ENCODE results near the gene LSM7. TPM values are rescaled to one million over a fixed set of nuclear protein-coding genes. Genes with fewer than 3 reads are reported as not detected.
A peak's percentile ranks its signal among the peaks of the same experiment; 100 is the strongest.

The LSM7 gene
- total RNA-seq, 2 donors from 2014 or later: 71.5 to 72.2 TPM

DNA sequence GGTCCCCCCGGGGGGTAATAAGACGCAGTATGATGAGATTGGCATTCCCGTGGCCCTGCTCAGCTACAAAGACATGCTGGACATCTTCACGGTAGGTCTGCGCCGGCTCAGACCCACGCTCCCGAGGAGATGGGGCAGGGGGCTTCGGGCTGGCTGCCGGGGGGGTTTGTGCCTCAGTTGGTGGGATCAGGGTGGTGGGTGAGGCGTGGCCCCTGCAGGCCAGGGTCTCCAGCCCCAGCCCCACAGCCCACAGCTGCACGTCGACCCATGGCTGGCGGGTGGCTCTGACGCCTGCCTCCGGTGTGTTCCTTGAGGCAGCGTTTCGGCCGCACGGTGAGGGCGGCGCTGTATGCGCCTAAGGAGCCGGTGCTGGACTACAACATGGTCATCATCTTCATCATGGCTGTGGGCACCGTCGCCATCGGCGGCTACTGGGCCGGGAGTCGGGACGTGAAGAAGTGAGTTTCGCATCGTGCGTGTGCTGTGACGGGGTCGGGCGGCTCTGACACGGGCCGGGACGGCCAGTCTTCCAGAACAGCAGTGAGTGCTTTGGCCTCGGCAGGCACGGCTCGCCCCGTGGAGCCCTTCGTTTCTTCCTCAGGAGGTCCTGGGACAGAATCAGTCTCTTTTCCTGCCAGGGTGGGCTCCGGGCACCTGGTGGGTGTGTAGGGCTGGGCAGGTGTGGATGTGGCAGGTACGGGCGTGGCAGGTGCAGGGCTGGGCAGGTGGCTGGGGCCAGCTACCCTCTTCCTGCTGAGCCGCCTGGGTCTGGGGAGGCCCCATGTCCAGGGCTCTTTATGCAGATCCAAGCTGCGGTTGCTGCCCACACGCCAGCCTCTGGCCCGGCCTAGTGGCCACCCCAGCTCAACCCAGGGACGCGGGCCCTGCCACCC lies 10.6 kb upstream of the LSM7 start:
- ATAC-seq: no peak
- H3K27ac Mint-ChIP-seq: no peak overlapping the region
- no peaks in the 10 kb centered on the region for H3K27me3 Mint-ChIP-seq
- no peaks in the 10 kb centered on the region for H3K9me3 ChIP-seq (ENCODE audit: control insufficient read depth, low read length, poor library complexity, severe bottlenecking)
- peaks cover 10% of the 10 kb centered on the region for H3K4me1 Mint-ChIP-seq
- no peak for DNase-seq
- H3K4me3 Mint-ChIP-seq: no peak overlapping the region
- no peaks in the 10 kb centered on the region for H3K36me3 Mint-ChIP-seq (ENCODE audit: low read depth)

DNA sequence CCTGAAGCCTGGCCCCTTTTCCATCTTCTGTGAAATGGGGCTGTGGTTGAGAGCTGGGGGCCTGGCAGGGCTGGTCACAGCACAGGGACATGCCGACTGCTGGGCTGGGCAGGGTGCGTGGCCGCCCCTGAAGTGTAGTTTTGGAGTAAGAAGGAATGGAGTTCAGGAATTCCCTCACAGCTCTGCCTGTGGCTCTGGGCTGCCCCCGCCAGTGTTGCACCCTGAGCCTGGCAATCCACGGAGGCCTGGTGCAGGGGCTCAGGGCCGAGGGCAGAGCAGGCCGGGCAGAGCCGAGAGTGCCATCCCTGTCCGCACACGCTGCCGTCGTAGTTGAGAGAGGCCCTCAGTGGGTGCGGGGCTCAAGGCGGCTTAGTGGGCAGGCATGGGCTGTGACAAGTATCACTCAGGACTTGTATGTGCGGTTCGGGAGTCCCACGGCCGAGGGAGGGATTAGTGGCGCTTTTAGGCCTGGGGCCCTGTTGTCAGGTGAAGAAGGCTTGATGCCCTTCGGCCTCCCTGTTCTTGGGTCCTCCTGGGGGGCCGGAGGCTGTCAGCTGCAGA lies 9.7 kb upstream of the LSM7 start:
- Mint-ChIP-seq H3K4me1 (peaks cover 13% of the 10 kb centered on the region), H3K36me3 (ENCODE audit: low read depth) (no peaks in the 10 kb centered on the region), H3K4me3 (no peak overlapping the region), H3K27ac (no peak overlapping the region), H3K27me3 (no peaks in the 10 kb centered on the region)
- DNase-seq (no peak), ATAC-seq (no peak)
- no peaks in the 10 kb centered on the region for H3K9me3 ChIP-seq (ENCODE audit: control insufficient read depth, low read length, poor library complexity, severe bottlenecking)

DNA sequence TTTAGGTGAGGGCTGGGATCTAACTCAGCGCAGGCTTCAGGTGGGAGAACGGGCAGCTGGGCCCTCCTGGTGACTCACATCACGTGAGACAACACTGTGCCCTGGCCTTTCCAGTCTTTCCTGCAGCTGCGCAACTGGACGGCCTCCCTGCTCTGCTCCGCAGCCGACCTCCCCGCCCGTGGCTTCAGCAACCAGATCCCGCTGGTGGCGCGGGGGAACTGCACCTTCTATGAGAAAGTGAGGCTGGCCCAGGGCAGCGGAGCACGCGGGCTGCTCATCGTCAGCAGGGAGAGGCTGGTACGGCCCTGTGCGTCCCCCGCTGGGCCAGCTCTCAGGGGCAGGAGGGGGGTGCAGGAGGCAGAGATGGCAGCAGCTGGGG lies 8.9 kb upstream of the LSM7 start:
- ATAC-seq: no peak
- peaks cover 13% of the 10 kb centered on the region for H3K4me1 Mint-ChIP-seq
- no peaks in the 10 kb centered on the region for H3K36me3 Mint-ChIP-seq (ENCODE audit: low read depth)
- H3K27me3 Mint-ChIP-seq: no peaks in the 10 kb centered on the region
- DNase-seq: no peak
- H3K9me3 ChIP-seq (ENCODE audit: control insufficient read depth, low read length, poor library complexity, severe bottlenecking): no peaks in the 10 kb centered on the region
- no peak overlapping the region for H3K27ac Mint-ChIP-seq
- H3K4me3 Mint-ChIP-seq: no peak overlapping the region

DNA sequence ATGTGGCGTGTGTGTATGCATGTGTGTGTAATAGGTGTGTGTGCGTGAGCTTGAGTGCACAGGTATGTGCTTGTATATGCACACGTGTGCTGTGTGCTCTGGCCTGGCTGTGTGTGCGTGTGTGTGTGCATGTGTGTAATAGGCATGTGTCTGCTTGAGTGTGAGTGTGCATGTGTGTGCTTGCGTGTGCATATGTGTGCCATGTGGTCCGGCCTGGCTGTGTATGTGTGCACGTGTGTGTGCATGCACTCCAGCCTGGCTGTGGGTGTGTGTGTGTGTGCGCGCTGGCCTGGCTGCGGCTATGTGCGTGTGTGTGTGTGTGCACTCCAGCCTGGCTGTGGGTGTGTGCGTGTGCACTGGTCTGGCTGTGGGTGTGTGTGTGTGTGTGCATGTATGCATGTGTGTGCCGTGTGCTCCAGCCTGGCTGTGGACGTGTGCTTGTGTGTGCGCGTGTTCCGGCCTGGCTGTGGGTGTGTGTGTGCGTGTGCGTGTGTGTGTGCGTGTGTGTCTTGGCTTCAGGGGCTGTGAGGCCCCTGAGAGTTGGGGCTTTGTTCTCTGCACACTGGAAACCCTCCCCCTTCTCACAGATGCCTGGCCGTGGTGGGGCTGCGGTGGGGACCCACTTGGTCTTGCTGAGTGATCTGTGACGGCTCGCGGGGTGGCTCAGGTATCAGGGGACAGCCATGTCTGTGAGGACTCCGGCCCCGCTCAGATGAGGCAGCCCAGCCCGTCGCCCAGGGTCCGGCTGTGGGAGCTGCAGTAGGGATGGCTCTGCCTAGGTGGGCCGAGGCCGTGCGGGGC lies 8.3 kb upstream of the LSM7 start:
- no peak for ATAC-seq
- DNase-seq: no peak
- Mint-ChIP-seq H3K27ac (no peak overlapping the region), H3K4me1 (peaks cover 13% of the 10 kb centered on the region), H3K36me3 (ENCODE audit: low read depth) (no peaks in the 10 kb centered on the region), H3K27me3 (no peaks in the 10 kb centered on the region), H3K4me3 (no peak overlapping the region)
- no peaks in the 10 kb centered on the region for H3K9me3 ChIP-seq (ENCODE audit: control insufficient read depth, low read length, poor library complexity, severe bottlenecking)

DNA sequence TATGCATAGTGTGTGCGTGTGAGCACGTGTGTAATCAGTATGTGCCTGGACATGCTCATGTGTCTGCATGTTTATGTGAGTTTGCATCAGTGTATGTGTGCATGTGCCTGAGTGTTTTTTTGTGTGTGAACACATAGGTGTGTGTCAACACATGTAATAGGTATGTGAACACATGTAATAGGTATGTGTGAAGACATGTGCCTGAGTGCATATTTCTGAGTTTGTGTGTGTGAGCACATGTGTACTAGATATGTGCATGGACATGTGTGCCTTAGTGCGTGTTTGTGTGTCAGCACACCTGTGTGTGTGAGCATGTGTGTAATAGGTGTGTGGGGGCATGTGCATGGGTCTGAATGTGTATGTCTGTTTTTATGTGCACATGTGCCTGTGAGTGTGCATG lies 7.5 kb upstream of the LSM7 start:
- Mint-ChIP-seq H3K27ac (no peak overlapping the region), H3K36me3 (ENCODE audit: low read depth) (no peaks in the 10 kb centered on the region), H3K4me1 (peaks cover 13% of the 10 kb centered on the region), H3K27me3 (no peaks in the 10 kb centered on the region), H3K4me3 (no peak overlapping the region)
- no peaks in the 10 kb centered on the region for H3K9me3 ChIP-seq (ENCODE audit: control insufficient read depth, low read length, poor library complexity, severe bottlenecking)
- DNase-seq: no peak
- no peak for ATAC-seq

DNA sequence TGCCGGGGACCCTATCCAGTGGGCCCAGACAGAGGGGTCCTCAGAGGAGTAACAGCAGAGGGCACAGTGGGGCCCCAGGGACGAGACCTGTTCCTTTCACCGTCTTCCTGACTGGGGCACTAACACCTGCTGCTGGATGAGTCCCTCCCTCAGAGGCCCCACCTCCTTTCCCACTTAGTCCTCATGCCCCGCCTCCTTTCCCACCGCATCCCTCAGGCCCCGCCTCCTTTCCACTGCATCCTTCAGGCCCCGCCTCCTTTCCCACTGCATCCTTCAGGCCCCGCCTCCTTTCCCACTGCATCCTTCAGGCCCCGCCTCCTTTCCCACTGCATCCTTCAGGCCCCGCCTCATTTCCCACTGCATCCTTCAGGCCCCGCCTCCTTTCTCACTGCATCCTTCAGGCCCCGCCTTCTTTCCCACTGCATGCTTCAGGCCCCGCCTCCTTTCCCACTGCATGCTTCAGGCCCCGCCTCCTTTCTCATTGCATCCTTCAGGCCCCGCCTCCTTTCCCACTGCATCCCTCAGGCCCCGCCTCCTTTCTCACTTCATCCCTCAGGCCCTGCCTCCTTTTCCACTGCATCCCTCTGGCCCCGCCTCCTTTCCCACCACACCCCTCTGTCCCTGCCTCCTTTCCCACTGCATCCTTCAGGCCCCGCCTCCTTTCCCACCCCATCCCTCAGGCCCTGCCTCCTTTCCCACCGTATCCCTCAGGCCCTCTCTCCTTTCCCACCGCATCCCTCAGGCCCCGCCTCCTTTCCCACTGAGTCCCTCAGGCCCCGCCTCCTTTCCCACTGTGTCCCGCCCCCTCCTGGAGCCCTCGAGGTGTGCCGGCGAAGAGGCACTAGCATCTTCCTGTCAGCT lies 6.8 kb upstream of the LSM7 start:
- Mint-ChIP-seq H3K36me3 (ENCODE audit: low read depth) (no peaks in the 10 kb centered on the region), H3K27ac (peak overlapping the region; percentile 53), H3K27me3 (no peaks in the 10 kb centered on the region), H3K4me3 (no peak overlapping the region), H3K4me1 (peaks cover 17% of the 10 kb centered on the region)
- no peaks in the 10 kb centered on the region for H3K9me3 ChIP-seq (ENCODE audit: control insufficient read depth, low read length, poor library complexity, severe bottlenecking)
- DNase-seq (no peak), ATAC-seq (no peak)

DNA sequence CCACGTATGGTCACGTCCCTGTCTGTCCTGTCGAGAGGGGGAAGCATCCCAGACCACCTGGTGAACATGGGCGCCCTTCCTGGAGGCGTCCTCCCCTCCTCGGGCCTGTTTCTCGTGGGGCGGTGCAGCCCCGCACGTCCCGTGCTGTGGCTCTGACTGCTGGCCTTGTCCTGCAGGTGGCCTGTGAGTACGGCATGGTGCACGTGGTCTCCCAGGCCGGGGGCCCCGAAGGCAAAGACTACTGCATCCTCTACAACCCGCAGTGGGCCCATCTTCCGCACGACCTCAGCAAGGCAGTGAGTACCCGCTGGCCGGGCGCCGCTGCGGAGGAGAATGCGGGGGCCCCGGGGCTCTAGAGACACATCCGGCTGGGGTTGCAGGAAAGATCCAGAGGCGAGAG lies 6.0 kb upstream of the LSM7 start:
- Mint-ChIP-seq H3K36me3 (ENCODE audit: low read depth) (no peaks in the 10 kb centered on the region), H3K27me3 (no peaks in the 10 kb centered on the region), H3K4me1 (peaks cover 23% of the 10 kb centered on the region), H3K27ac (no peak overlapping the region), H3K4me3 (no peak overlapping the region)
- no peaks in the 10 kb centered on the region for H3K9me3 ChIP-seq (ENCODE audit: control insufficient read depth, low read length, poor library complexity, severe bottlenecking)
- no peak for ATAC-seq
- no peak for DNase-seq

DNA sequence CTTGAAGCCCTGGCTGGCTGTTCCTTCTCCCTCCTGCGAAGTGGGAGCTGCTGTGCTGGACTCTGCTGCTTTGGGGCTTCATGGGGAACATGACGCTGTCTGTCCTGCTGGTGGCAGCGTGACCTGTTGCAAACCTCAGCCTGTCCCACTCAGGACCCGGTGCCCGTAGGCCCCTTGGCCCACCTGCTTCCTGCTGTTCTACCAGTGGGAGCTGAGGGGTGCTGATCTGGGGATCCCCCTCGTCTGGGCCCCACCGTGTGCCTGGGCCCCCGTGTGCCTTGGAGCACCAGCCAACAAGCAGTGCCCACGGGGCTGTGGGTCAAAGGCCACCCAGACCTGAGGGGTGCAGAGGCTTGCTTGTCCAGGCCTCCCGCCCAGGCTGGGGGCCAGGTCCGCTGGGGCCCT lies 5.4 kb upstream of the LSM7 start:
- H3K9me3 ChIP-seq (ENCODE audit: control insufficient read depth, low read length, poor library complexity, severe bottlenecking): no peaks in the 10 kb centered on the region
- Mint-ChIP-seq H3K4me1 (peaks cover 27% of the 10 kb centered on the region), H3K4me3 (no peak overlapping the region), H3K36me3 (ENCODE audit: low read depth) (no peaks in the 10 kb centered on the region), H3K27me3 (no peaks in the 10 kb centered on the region), H3K27ac (no peak overlapping the region)
- no peak for DNase-seq
- no peak for ATAC-seq

DNA sequence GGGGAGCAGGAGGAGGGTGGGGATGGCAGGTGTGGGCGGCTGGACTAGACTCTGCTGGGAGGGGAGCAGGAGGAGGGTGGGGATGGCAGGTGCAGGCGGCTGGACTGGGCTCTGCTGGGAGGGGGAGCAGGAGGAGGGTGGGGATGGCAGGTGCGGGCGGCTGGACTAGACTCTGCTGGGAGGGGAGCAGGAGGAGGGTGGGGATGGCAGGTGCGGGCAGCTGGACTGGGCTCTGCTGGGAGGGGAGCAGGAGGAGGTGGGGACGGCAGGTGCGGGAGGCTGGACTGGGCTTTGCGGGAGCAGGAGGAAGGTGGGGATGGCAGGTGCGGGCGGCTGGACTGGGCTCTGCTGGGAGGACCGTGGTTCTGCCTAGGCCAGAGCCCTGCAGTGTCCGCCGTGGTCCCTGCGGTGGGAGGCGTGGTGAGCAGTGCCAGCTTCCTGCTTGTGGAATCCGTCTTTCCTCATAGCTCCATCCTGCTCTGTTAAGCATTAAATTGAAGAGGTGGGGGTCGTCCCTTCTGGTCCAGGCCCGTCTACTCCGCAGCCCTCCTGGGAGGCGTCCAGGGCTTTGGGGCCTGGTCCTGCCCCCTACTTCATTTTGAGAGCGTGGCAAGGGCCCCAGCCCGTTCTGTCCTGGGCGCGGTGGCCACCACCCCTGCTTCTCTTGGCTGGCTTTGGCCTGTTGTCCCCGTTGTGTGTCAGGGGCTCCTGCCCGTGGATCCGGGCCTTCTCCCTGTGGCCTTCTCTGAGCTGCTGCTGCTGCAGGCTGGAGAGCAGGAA lies 4.8 kb upstream of the LSM7 start:
- peaks cover 30% of the 10 kb centered on the region for H3K4me1 Mint-ChIP-seq

DNA sequence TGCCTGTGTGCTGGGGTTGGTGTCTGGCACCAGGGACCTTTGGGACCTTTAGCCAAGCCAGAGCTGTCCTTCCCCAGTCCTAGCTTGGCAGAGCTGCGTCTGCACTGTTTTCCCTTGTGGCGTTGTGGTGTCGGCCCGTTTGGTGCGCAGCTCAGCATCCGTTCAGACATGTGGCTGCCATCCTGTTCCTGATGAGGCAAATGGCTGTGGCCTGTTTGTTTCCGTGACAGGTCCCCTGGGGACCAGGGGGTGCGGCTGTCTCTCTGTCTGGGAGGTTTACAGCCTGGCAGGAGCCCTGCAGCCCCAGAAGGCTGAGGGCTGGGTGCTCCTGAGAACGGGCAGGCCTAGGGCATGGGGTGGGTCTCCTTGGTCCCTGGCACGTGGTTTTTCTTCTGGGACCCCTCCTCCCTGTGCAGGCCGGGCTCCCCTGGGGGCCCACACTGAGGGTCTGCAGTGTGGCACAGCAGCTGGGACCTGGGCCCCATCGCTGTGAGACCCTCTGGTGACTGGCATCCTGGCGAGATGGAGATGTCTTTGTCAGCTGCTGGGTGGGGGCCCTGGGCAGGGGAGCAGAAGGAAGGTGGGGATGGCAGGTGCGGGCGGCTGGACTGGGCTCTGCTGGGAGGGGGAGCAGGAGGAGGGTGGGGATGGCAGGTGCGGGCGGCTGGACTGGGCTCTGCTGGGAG lies 4.1 kb upstream of the LSM7 start:
- H3K4me3 Mint-ChIP-seq: peak overlapping the region; percentile 39
- H3K9me3 ChIP-seq (ENCODE audit: control insufficient read depth, low read length, poor library complexity, severe bottlenecking): no peaks in the 10 kb centered on the region
- H3K27me3 Mint-ChIP-seq: no peaks in the 10 kb centered on the region
- DNase-seq: no peak
- H3K4me1 Mint-ChIP-seq: peaks cover 35% of the 10 kb centered on the region
- ATAC-seq: peak; percentile 52
- H3K27ac Mint-ChIP-seq: peak overlapping the region; percentile 80
- peaks cover 2% of the 10 kb centered on the region for H3K36me3 Mint-ChIP-seq (ENCODE audit: low read depth)

More for the DNA sequence above, 4.8 kb upstream of the LSM7 start:
- no peaks in the 10 kb centered on the region for H3K27me3 Mint-ChIP-seq
- peaks cover 2% of the 10 kb centered on the region for H3K36me3 Mint-ChIP-seq (ENCODE audit: low read depth)
- no peak overlapping the region for H3K27ac Mint-ChIP-seq
- ATAC-seq: no peak
- no peak overlapping the region for H3K4me3 Mint-ChIP-seq
- DNase-seq: no peak
- no peaks in the 10 kb centered on the region for H3K9me3 ChIP-seq (ENCODE audit: control insufficient read depth, low read length, poor library complexity, severe bottlenecking)

DNA sequence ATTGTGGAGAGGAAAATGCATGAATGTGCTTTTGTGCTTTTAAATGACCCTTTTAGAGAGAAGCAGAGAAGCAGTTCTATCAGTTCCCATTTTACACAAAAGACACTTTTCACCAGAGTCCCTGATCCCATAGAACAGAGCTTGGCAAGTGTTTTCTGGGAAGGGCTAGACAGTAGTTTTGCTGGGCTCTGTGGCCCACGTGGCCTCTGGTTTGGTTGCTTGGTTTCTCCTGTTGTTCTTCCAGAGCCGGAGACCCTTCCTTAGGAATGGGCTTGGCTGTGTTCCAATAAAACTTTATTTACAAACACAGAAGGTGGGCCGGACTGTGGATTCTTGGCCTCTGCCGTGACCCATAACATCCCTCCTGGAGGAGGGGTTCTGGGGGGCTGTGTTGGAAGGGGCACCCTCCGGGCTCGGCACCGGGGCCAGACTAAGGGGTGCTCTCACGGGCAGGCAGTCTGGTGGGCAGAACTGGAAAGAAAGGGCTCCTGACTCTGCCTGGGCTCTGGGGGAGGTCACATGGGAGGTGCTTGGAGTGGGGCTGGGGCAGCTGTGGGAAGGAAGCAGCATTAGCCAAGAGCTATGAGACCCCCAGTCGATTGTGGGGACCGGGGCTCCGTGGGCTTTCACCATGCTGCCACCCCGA lies 3.3 kb upstream of the LSM7 start:
- H3K27me3 Mint-ChIP-seq: no peaks in the 10 kb centered on the region
- peaks cover 40% of the 10 kb centered on the region for H3K4me1 Mint-ChIP-seq
- H3K27ac Mint-ChIP-seq: peak overlapping the region; percentile 80
- DNase-seq: no peak
- H3K36me3 Mint-ChIP-seq (ENCODE audit: low read depth): peaks cover 2% of the 10 kb centered on the region
- ATAC-seq: no peak
- H3K9me3 ChIP-seq (ENCODE audit: control insufficient read depth, low read length, poor library complexity, severe bottlenecking): no peaks in the 10 kb centered on the region
- H3K4me3 Mint-ChIP-seq: no peak overlapping the region

All from T-helper 17 cell (primary cell).